HG03139 (cell line): ENCODE measurements around the gene DNAH11.
A peak's percentile ranks its signal among the peaks of the same experiment; 100 is the strongest.
"Not testable (repeated sequence)": the region's sequence is repeated elsewhere in the genome, so short reads cannot be mapped to it uniquely, and the experiment has no call there.

Experiments
- ATAC-seq: cut with Tn5 transposase; IDR thresholded peaks from one replicate; pipeline ENCODE4 v1.9.1; 2021; ENCODE audit not compliant: unreplicated experiment

The DNAH11 gene

GRCh38 chr7:21616091-21616490, 73.3 kb downstream of the DNAH11 start:
- ATAC-seq = no peak

- ATAC-seq = no peak
These were observed 74.1 kb downstream of the DNAH11 start for GRCh38 chr7:21616796-21617436.

GRCh38 chr7:21617513-21617912, 74.7 kb downstream of the DNAH11 start:
- ATAC-seq = no peak

GRCh38 chr7:21617916-21618390, 75.1 kb downstream of the DNAH11 start:
- ATAC-seq = no peak

GRCh38 chr7:21618706-21619105, 75.9 kb downstream of the DNAH11 start:
- no peak for ATAC-seq

GRCh38 chr7:21620054-21620453, 77.2 kb downstream of the DNAH11 start:
- no peak for ATAC-seq

- ATAC-seq = no peak
These were observed 81.5 kb downstream of the DNAH11 start for GRCh38 chr7:21624320-21624719.

GRCh38 chr7:21636694-21637093, 93.9 kb downstream of the DNAH11 start:
- no peak for ATAC-seq

- no peak for ATAC-seq
These were observed 96.5 kb downstream of the DNAH11 start for GRCh38 chr7:21639206-21639868.

GRCh38 chr7:21640105-21640504, 97.3 kb downstream of the DNAH11 start:
- no peak for ATAC-seq

GRCh38 chr7:21641546-21641945, 98.7 kb downstream of the DNAH11 start:
- ATAC-seq = no peak

GRCh38 chr7:21642422-21642821, 99.6 kb downstream of the DNAH11 start:
- ATAC-seq = no peak

GRCh38 chr7:21651697-21652096, 108.9 kb downstream of the DNAH11 start:
- no peak for ATAC-seq

- no peak for ATAC-seq
These were observed 110.8 kb downstream of the DNAH11 start for GRCh38 chr7:21653623-21654022.

GRCh38 chr7:21656081-21656480, 113.2 kb downstream of the DNAH11 start:
- no peak for ATAC-seq

GRCh38 chr7:21656796-21657195, 114.0 kb downstream of the DNAH11 start:
- no peak for ATAC-seq

GRCh38 chr7:21670496-21670895, 127.7 kb downstream of the DNAH11 start:
- no peak for ATAC-seq

GRCh38 chr7:21671859-21672258, 129.0 kb downstream of the DNAH11 start:
- peak; percentile 60 for ATAC-seq

- no peak for ATAC-seq
These were observed 132.4 kb downstream of the DNAH11 start for GRCh38 chr7:21675255-21675654.

- ATAC-seq = no peak
These were observed 147.9 kb downstream of the DNAH11 start for GRCh38 chr7:21690705-21691104.

GRCh38 chr7:21691146-21691545, 148.3 kb downstream of the DNAH11 start:
- not testable (repeated sequence) for ATAC-seq

- not testable (repeated sequence) for ATAC-seq
These were observed 157.7 kb downstream of the DNAH11 start for GRCh38 chr7:21700587-21700986.

GRCh38 chr7:21702303-21702702, 159.5 kb downstream of the DNAH11 start:
- no peak for ATAC-seq
